Mesothelial cell of epicardium (in vitro differentiated cells): ENCODE measurements around the gene TFPT. TPM values are rescaled to one million over a fixed set of nuclear protein-coding genes. Genes with fewer than 3 reads are reported as not detected.
A peak's percentile ranks its signal among the peaks of the same experiment; 100 is the strongest.
"Not testable (repeated sequence)": the region's sequence is repeated elsewhere in the genome, so short reads cannot be mapped to it uniquely, and the experiment has no call there.

Experiments used
- DNase-seq, 2 experiments: peaks; one replicate each; pipeline ENCODE4 v3.0.0; 2021; ENCODE audit warnings: low spot score in 2 of 2; ENCODE audit not compliant: unreplicated experiment in 2 of 2
- H3K27ac Mint-ChIP-seq: 2 replicates; pipeline ENCODE4 v1.8.0; 2021; ENCODE audit warnings: mixed read lengths
- H3K27me3 Mint-ChIP-seq: 2 replicates; pipeline ENCODE4 v1.8.0; 2021; ENCODE audit warnings: low read depth, mixed read lengths
- H3K36me3 Mint-ChIP-seq: 2 replicates; pipeline ENCODE4 v1.8.0; 2021; ENCODE audit warnings: mixed read lengths
- H3K4me1 Mint-ChIP-seq: 2 replicates; pipeline ENCODE4 v1.8.0; 2021; ENCODE audit warnings: mixed read lengths
- H3K4me3 Mint-ChIP-seq: 2 replicates; pipeline ENCODE4 v1.8.0; 2021; ENCODE audit warnings: mild to moderate bottlenecking, moderate library complexity, mixed read lengths
- H3K9me3 Mint-ChIP-seq: 2 replicates; pipeline ENCODE4 v1.8.0; 2021; ENCODE audit warnings: mixed read lengths
- CTCF ChIP-seq: fragments of 200-600 bp; sonication (generic); IDR thresholded peaks from one replicate; pipeline ENCODE4 v1.5.0; 2021; ENCODE audit warnings: antibody characterized with exemption; ENCODE audit not compliant: unreplicated experiment
- total RNA-seq: library from RNA; stranded (reverse); gene quantifications from 3 replicates; pipeline ENCODE4 v1.2.1, GENCODE V29; 2021

Gene TFPT
- total RNA-seq, 1 donor from 2014 or later: 20.7 TPM

- DNase-seq: no peak
- peaks cover 12% of the 10 kb centered on the region for H3K4me1 Mint-ChIP-seq
- peaks cover 4% of the 10 kb centered on the region for H3K36me3 Mint-ChIP-seq
- peaks cover 20% of the 10 kb centered on the region for H3K27me3 Mint-ChIP-seq
- no peak for TF ChIP-seq CTCF
- peak within 1 kb of the TSS; percentile 99 for H3K4me3 Mint-ChIP-seq
- no peaks in the 10 kb centered on the region for H3K9me3 Mint-ChIP-seq
- no peak within 1 kb of the TSS for H3K27ac Mint-ChIP-seq
These were observed 14.9 kb downstream of the TFPT start, which contains the start of gene OSCAR for GRCh38 chr19:54100561-54100960. Gene OSCAR (minus strand): TSS chr19:54100803. CDS start chr19:54100792, 11 bp downstream.

DNA sequence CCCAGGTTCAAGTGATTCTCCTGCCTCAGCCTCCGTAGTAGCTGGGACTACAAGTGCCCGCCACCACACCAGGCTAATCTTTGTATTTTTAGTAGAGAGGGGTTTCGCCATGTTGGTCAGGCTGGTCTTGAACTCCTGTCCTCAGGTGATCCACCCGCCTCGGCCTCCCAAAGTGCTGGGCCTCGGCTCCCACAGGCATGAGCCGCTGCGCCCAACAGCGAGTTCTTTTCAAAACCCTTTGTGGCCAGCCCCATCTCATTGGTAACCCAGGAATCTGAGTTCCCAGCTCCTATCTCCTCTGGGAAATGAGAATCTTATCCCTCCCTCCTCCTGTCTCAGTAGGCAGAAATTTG lies 15.6 kb downstream of the TFPT start:
- peaks cover 27% of the 10 kb centered on the region for H3K27me3 Mint-ChIP-seq
- H3K4me1 Mint-ChIP-seq: peaks cover 12% of the 10 kb centered on the region
- H3K4me3 Mint-ChIP-seq, H3K27ac Mint-ChIP-seq, H3K9me3 Mint-ChIP-seq, H3K36me3 Mint-ChIP-seq, DNase-seq: not testable (repeated sequence)

DNA sequence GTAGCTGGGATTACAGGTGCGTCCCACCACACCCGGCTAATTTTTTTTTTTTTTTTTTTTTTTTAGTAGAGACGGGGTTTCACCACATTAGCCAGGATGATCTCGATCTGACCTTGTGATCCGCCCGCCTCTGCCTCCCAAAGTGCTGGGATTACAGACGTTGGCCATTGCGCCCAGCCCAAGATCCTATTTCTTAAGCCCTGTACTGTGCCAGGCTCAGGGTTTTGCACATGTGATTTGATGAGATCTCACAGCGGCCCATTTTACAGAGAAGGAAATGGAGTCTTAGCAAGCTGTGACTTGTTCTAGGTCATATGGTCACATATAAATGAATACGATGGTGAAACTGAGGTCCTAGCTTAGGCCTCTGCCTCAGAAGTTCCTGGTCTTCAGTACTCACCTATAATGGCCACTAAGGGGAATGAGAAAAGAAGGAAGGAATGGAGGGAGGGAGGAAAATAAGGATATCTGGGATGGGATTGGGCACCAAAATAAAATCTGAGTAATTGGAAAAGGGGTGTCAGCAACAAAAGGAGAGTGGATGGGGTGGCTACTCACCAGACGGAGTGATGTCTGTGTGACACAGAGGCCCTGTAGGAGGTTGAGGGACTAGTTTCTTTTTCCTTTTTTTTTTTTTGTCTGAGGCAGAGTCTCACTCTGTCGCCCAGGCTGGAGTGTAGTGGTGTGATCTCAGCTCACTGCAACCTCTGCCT lies 16.1 kb downstream of the TFPT start:
- Mint-ChIP-seq H3K9me3 (peaks cover 2% of the 10 kb centered on the region), H3K4me1 (peaks cover 12% of the 10 kb centered on the region), H3K27me3 (peaks cover 32% of the 10 kb centered on the region), H3K4me3 (no peak overlapping the region), H3K36me3 (peaks cover 2% of the 10 kb centered on the region), H3K27ac (no peak overlapping the region)
- no peak for DNase-seq
- TF ChIP-seq CTCF: no peak

DNA sequence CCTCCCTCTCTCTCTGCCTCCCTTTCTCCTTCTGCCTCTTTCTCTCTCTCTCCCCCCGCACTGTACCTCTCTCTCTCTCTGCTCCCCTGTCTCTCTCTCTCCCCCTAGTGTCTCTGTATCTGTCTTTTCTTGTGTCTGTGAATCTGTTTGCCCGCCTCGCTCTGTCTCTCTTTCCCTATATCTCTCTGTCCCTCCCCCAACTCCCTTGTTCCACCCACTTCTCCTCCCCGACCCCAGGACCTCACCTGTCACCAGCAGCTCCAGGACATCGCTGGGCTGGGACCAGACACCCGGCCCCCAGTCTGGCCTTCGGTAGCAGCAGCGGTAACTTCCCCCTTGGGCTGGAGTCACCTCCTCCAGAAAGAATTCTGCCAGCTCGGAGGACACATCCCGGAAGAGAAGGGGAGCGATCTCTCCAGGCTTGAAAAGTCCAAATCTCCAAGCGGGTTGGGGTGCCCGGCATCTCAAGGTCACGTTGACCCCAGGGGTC lies 18.8 kb downstream of the TFPT start:
- peaks cover 42% of the 10 kb centered on the region for H3K27me3 Mint-ChIP-seq
- H3K36me3 Mint-ChIP-seq: no peaks in the 10 kb centered on the region
- no peak for TF ChIP-seq CTCF
- no peak for DNase-seq
- peaks cover 4% of the 10 kb centered on the region for H3K4me1 Mint-ChIP-seq
- no peak overlapping the region for H3K27ac Mint-ChIP-seq
- H3K4me3 Mint-ChIP-seq: peak overlapping the region; percentile 48
- peaks cover 4% of the 10 kb centered on the region for H3K9me3 Mint-ChIP-seq

GRCh38 chr19:54095859-54096616 lies 19.4 kb downstream of the TFPT start:
- not testable (repeated sequence) for H3K36me3 Mint-ChIP-seq, H3K9me3 Mint-ChIP-seq, H3K27ac Mint-ChIP-seq, H3K4me1 Mint-ChIP-seq
- peak in 1 of 2 experiments; percentile 65 for DNase-seq
- Mint-ChIP-seq H3K27me3 (peaks cover 45% of the 10 kb centered on the region), H3K4me3 (peak overlapping the region; percentile 56)

DNA sequence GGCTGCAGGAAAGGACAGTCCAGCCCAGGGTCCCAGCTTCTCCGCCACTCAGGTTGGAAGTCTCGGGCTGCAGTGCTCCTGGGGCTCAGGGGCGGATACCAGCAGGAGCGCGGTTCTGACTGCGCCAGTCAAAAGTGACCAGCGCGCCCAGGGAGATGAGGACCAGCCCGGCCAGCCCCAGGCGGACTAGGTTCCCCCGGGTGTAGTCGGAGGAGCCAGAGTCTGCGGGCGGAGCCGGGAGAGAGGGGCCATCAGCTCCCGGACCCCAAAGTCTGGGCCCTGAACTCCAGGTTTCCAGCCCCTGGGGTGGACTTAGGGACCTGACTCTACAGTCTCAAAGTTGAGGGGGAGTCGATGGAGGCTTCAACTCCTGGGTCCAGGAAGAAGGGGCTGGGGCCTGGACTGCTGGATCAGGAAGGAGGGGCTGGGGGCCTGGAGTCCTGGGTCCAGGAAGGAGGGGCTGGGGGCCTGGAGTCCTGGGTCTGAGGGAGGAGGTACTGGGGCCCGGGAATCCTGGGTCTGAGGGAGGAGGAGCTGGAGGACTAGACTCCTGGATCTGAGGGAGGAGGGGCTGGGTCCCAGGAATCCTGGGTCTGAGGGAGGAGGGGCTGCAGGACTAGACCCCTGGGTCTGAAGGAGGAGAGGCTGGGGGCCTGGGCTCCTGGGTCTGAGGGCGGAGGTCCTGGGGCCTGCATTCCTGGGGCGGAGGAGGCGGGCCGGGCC lies 20.2 kb downstream of the TFPT start:
- no peak for TF ChIP-seq CTCF
- Mint-ChIP-seq H3K9me3 (peaks cover 4% of the 10 kb centered on the region), H3K36me3 (no peaks in the 10 kb centered on the region), H3K27ac (no peak overlapping the region), H3K4me1 (peaks cover 4% of the 10 kb centered on the region), H3K27me3 (peaks cover 48% of the 10 kb centered on the region), H3K4me3 (no peak overlapping the region)
- no peak for DNase-seq
